MM.1S (cell line): ENCODE data around the gene IGSF9B.

Experiments
- DNase-seq: peaks from one replicate; pipeline ENCODE4 v3.0.0-alpha.2; 2015
- H2AFZ ChIP-seq: fragments of 300-600 bp; sonication (generic); 2 replicates; pipeline ENCODE4 v1.6.0; 2016; ENCODE audit warnings: antibody characterized with exemption, low read length
- H3F3A ChIP-seq: fragments of 300-600 bp; sonication (generic); 2 replicates; pipeline ENCODE4 v1.6.1; 2016; ENCODE audit warnings: mild to moderate bottlenecking, antibody characterized with exemption, low read length, moderate library complexity, mixed read lengths; ENCODE audit not compliant: insufficient read depth
- H3K27ac ChIP-seq: fragments of 300-600 bp; sonication (generic); 2 replicates; pipeline ENCODE4 v1.5.1; 2016; ENCODE audit warnings: mild to moderate bottlenecking, low read length
- H3K27me3 ChIP-seq: fragments of 300-600 bp; sonication (generic); replicated peaks from 2 replicates; pipeline ENCODE4 v1.6.0; 2016; ENCODE audit warnings: low read length; ENCODE audit not compliant: insufficient read depth
- H3K36me3 ChIP-seq: fragments of 300-600 bp; sonication (generic); replicated peaks from 2 replicates; pipeline ENCODE4 v1.6.1; 2016; ENCODE audit warnings: mild to moderate bottlenecking, low read length, mixed read lengths; ENCODE audit not compliant: insufficient read depth
- H3K4me1 ChIP-seq: fragments of 300-600 bp; sonication (generic); 2 replicates; pipeline ENCODE4 v1.6.1; 2016; ENCODE audit warnings: low read length, mixed read lengths
- H3K4me2 ChIP-seq: fragments of 300-600 bp; sonication (generic); 2 replicates; pipeline ENCODE4 v1.6.0; 2016; ENCODE audit warnings: low read depth, low read length
- H3K4me3 ChIP-seq: fragments of 300-600 bp; sonication (generic); 2 replicates; pipeline ENCODE4 v1.5.1; 2016; ENCODE audit warnings: low read length, mixed read lengths
- H3K79me2 ChIP-seq: fragments of 300-600 bp; sonication (generic); 2 replicates; pipeline ENCODE4 v1.6.1; 2016; ENCODE audit warnings: mixed run types, low read length, mixed read lengths
- H3K9ac ChIP-seq: fragments of 300-600 bp; sonication (generic); 2 replicates; pipeline ENCODE4 v1.6.1; 2016; ENCODE audit warnings: low read length, mixed read lengths
- H3K9me2 ChIP-seq: fragments of 300-600 bp; sonication (generic); replicated peaks from 2 replicates; pipeline ENCODE4 v1.6.1; 2016; ENCODE audit warnings: mild to moderate bottlenecking, low read length, mixed read lengths; ENCODE audit not compliant: insufficient read depth
- H3K9me3 ChIP-seq: fragments of 300-600 bp; sonication (generic); replicated peaks from 2 replicates; pipeline ENCODE4 v1.6.1; 2016; ENCODE audit warnings: mild to moderate bottlenecking, low read length, mixed read lengths; ENCODE audit not compliant: insufficient read depth
- H4K20me1 ChIP-seq: fragments of 300-600 bp; sonication (generic); 2 replicates; pipeline ENCODE4 v1.6.1; 2016; ENCODE audit warnings: mild to moderate bottlenecking, low read length, moderate library complexity, mixed read lengths; ENCODE audit not compliant: insufficient read depth
- EZH2 ChIP-seq: fragments of 300-600 bp; sonication (generic); optimal IDR thresholded peaks from 2 replicates; pipeline ENCODE3; 2017; ENCODE audit warnings: low read depth, mild to moderate bottlenecking, antibody characterized with exemption, low read length, mixed read lengths
- EZH2phosphoT487 ChIP-seq: fragments of 300-600 bp; sonication (generic); IDR thresholded peaks from 2 replicates; pipeline ENCODE4 v1.6.1; 2018; ENCODE audit warnings: antibody characterized with exemption, low read length
- TF ChIP-seq, protein P1 (sequence below): fragments of 300-600 bp; sonication (generic); IDR thresholded peaks from 2 replicates; pipeline ENCODE4 v1.5.1; 2016; ENCODE audit warnings: antibody characterized with exemption, low read length, mixed read lengths

The IGSF9B gene

DNA sequence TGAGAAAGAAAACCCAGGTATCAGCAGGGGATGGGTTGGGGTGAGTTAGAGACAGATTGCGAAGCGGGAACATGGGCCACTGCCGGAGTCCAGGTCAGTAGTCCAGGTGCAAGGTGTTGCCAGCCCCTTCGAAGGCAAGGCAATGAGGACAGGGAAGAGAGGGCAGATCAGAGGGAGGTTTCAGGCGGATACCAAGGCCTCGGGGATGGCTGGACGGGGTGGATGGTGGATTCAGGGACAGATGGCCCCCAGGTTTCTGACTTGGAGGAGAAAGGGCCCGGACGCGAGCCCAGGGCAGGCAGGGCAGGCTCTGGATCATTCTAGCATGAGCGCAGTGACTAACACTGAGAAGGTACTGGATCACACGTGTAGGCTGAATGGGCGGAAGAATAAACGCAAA lies 25.4 kb upstream of the IGSF9B start:
- Histone ChIP-seq H3F3A (no peaks in the 10 kb centered on the region), H3K36me3 (no peaks in the 10 kb centered on the region), H2AFZ (no peak overlapping the region), H4K20me1 (no peaks in the 10 kb centered on the region), H3K4me2 (no peak overlapping the region), H3K27ac (no peak overlapping the region), H3K4me1 (no peaks in the 10 kb centered on the region), H3K9ac (no peak overlapping the region), H3K9me3 (no peaks in the 10 kb centered on the region), H3K79me2 (no peaks in the 10 kb centered on the region), H3K4me3 (no peak overlapping the region), H3K27me3 (0 out of 2 replicates have a peak, but pooled peaks cover 7% of the 10 kb centered on the region), H3K9me2 (no peaks in the 10 kb centered on the region)
- TF ChIP-seq, protein P1, sequence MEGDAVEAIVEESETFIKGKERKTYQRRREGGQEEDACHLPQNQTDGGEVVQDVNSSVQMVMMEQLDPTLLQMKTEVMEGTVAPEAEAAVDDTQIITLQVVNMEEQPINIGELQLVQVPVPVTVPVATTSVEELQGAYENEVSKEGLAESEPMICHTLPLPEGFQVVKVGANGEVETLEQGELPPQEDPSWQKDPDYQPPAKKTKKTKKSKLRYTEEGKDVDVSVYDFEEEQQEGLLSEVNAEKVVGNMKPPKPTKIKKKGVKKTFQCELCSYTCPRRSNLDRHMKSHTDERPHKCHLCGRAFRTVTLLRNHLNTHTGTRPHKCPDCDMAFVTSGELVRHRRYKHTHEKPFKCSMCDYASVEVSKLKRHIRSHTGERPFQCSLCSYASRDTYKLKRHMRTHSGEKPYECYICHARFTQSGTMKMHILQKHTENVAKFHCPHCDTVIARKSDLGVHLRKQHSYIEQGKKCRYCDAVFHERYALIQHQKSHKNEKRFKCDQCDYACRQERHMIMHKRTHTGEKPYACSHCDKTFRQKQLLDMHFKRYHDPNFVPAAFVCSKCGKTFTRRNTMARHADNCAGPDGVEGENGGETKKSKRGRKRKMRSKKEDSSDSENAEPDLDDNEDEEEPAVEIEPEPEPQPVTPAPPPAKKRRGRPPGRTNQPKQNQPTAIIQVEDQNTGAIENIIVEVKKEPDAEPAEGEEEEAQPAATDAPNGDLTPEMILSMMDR: no peak
- TF ChIP-seq EZH2phosphoT487: no peak
- no peak for TF ChIP-seq EZH2
- no peak for DNase-seq

DNA sequence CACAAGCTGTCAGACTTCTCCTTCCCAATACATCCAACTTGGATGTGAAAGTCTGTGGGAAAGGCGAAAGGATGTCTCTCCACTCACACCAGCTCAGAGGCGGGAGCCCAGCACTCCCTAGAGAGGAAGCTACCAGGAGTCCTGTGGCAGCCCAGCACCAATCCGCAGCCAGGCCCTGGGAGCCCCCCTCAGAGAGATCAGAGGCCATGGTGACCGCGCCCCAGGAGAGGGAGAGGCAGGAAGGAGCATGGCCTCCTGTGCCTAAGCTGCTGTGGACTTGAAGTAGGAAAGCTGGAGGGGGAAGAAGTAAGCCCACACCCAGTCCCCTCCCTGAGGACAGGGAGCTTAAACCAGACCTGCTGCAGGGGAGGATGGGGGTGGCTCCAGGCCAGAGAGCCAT lies 24.4 kb upstream of the IGSF9B start:
- H3K4me2 ChIP-seq: no peak overlapping the region

DNA sequence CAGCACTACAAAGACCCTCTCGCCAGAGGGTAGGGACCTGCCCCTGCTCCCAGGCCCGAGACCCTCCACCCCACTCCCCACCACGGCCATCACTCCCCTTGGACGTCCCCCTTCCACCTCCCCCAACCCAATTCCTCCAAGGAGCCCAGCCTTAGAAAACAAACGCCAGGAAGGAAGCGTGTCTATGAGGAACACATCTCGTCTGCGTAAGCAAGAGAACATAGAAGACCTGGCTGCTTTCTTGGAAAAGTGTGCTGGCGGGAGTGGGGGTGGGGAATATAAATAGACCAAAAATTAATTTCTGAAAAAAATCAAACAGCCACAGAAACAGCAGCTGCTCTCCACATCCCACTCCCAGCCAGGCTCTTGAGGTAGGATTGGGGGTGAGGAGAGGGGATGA lies 23.9 kb upstream of the IGSF9B start:
- no peak for TF ChIP-seq EZH2
- TF ChIP-seq, protein P1: no peak
- no peak for TF ChIP-seq EZH2phosphoT487
- no peaks in the 10 kb centered on the region for H3K27me3 ChIP-seq

More for the DNA sequence above, 24.4 kb upstream of the IGSF9B start:
- Histone ChIP-seq H3K9me3 (no peaks in the 10 kb centered on the region), H3K4me1 (no peaks in the 10 kb centered on the region), H3K27me3 (0 out of 2 replicates have a peak, but pooled peaks cover 3% of the 10 kb centered on the region), H3F3A (no peaks in the 10 kb centered on the region), H3K27ac (no peak overlapping the region), H2AFZ (no peak overlapping the region), H3K9ac (no peak overlapping the region), H4K20me1 (no peaks in the 10 kb centered on the region), H3K4me3 (no peak overlapping the region), H3K36me3 (no peaks in the 10 kb centered on the region), H3K79me2 (no peaks in the 10 kb centered on the region), H3K9me2 (no peaks in the 10 kb centered on the region)
- DNase-seq: no peak
- no peak for TF ChIP-seq EZH2phosphoT487
- TF ChIP-seq EZH2: no peak
- TF ChIP-seq, protein P1: no peak

More for the DNA sequence above, 23.9 kb upstream of the IGSF9B start:
- no peaks in the 10 kb centered on the region for H3K4me1 ChIP-seq
- H3K4me3 ChIP-seq: no peak overlapping the region
- H3K27ac ChIP-seq: no peak overlapping the region
- no peak for DNase-seq
- no peaks in the 10 kb centered on the region for H3K9me2 ChIP-seq
- H3K4me2 ChIP-seq: no peak overlapping the region
- H3K9ac ChIP-seq: no peak overlapping the region
- H3K79me2 ChIP-seq: no peaks in the 10 kb centered on the region
- H3F3A ChIP-seq: no peaks in the 10 kb centered on the region
- H3K36me3 ChIP-seq: no peaks in the 10 kb centered on the region
- H3K9me3 ChIP-seq: no peaks in the 10 kb centered on the region
- H2AFZ ChIP-seq: no peak overlapping the region
- H4K20me1 ChIP-seq: no peaks in the 10 kb centered on the region
